Astrocyte of the spinal cord (primary cell): ENCODE data around the gene FCN3.
A peak's percentile ranks its signal among the peaks of the same experiment; 100 is the strongest.

ENCODE experiments used
- DNase-seq: peaks from one replicate; pipeline ENCODE4 v3.0.0; 2011; ENCODE audit warnings: low read depth, low spot score
- H3K4me3 ChIP-seq: 2 replicates; pipeline ENCODE4 v1.5.1; 2011; ENCODE audit warnings: low read depth, mild to moderate bottlenecking, low read length, moderate library complexity
- in situ Hi-C: cut with HindIII; loops from 2 replicates; pipeline ENCODE4 v1.10.0; 2017; ENCODE audit warnings: low sequenced_read_pairs
- TF ChIP-seq, protein P1 (sequence below): IDR thresholded peaks from 2 replicates; pipeline ENCODE4 v1.5.1; 2012; ENCODE audit warnings: low read depth, mild to moderate bottlenecking, low read length, inconsistent platforms

Gene FCN3

DNA sequence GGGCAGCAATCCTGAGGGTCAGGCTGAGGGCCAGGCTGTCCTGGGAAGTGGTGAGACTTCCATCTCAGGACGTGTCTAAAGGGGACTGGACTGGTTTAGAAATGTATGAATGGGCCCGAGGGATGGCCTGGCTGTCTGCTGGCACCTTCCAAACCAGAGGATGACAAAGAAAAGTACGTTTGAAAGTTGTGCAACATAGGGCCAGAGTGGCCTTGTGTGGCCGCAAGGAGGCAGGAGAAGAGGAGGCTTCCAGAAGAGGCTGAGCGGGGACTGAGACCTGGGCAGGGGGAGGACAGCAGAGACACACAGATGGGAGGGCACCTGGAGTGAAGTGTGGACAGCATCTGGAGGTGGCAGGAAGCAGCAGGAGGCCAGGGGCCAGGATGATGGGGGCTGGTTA, 35.4 kb downstream of the FCN3 start:
- H3K4me3 ChIP-seq: no peak overlapping the region
- in situ Hi-C loops: no loop called here
- DNase-seq: no peak
- TF ChIP-seq, protein P1, sequence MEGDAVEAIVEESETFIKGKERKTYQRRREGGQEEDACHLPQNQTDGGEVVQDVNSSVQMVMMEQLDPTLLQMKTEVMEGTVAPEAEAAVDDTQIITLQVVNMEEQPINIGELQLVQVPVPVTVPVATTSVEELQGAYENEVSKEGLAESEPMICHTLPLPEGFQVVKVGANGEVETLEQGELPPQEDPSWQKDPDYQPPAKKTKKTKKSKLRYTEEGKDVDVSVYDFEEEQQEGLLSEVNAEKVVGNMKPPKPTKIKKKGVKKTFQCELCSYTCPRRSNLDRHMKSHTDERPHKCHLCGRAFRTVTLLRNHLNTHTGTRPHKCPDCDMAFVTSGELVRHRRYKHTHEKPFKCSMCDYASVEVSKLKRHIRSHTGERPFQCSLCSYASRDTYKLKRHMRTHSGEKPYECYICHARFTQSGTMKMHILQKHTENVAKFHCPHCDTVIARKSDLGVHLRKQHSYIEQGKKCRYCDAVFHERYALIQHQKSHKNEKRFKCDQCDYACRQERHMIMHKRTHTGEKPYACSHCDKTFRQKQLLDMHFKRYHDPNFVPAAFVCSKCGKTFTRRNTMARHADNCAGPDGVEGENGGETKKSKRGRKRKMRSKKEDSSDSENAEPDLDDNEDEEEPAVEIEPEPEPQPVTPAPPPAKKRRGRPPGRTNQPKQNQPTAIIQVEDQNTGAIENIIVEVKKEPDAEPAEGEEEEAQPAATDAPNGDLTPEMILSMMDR: no peak

DNA sequence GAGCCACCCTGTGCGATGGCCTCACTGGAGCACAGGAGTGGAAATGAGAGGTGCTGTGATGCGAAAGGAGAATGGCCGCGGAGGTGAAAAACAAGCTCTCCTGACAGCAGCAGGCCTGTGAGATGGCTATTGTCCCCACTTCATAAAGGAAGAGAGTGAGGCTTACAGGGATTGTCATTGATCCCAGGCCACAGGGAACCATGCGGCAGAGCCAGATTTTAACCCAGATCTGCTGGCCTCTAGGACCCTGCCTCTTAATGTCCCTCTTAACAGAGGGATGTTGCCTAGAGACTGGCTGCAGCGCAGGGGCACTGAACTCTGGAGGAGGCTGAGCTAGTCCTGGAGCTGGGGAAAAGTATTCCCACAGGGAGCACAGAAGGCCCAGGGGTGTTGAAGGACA, 35.9 kb downstream of the FCN3 start:
- in situ Hi-C loops: no loop called here

DNA sequence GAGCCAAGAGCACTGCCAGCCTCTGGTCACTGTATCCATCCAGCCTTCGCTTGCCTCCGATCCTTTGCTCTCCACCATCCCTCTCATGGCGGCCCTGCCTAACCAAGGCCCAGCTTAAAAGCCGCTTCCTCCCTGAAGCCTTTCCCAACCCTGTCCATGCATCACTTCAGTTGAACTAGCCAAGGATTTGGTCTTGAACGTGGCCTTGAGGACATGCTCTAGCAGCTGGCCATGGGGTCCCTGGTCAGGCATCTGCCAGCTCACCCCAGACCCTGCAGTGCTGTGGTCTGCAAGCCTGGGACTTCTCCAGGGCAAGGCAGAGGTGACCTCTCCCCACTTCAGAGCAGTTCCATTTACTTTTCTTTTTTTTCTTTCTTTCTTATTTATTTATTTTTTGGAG, 37.9 kb downstream of the FCN3 start:
- TF ChIP-seq, protein P1: no peak
- DNase-seq: no peak
- no peak overlapping the region for H3K4me3 ChIP-seq
- in situ Hi-C loops: no loop called here

More for the DNA sequence above, 35.9 kb downstream of the FCN3 start:
- DNase-seq: no peak
- H3K4me3 ChIP-seq: no peak overlapping the region
- TF ChIP-seq, protein P1: no peak

DNA sequence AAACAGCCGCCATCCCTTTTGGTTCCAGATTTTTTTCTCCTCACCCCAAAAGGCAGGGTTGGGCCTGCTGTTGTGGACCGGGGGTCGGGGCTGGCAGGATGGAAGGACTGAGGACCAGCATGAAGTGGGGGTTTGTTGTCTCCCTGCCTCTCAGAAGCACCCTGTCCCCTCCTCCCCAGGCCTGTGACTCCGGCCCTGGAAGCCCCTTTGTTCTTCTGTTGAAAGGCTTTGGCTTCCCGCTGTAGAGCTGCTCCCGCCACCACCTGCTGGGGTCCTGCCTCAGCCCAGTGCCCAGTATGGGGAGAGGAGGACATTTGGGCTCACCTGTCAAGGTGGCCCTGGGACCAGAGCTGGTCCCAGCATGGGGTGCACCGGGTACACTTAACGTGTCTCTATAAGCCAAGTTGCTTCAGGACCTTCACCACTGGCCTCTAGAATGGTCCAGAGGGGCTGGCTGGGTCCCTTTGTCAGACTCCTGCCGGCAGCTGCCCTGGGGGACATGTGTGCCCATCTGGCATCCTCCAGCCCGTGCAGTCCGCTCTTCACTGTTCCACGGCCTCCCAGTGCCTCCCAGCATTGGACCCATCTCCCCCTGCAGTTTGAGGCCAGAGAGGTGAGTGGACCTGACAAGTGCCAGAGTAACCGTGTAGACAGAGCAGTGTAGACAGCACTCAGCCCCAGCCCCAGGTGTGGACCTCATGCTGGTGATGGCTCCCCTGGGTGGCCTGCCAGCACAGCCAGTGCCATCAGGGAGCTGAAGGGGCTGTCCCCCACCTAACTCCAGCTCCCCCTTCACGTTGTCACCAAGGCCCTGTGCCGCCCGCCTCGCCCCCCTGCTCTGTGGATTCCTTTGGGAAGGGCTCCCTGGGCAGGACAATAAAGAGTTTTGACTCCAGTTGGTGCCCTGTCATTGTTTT, 38.9 kb downstream of the FCN3 start:
- TF ChIP-seq, protein P1: no peak
- no peak for DNase-seq
- in situ Hi-C loops: no loop called here
- no peak overlapping the region for H3K4me3 ChIP-seq

DNA sequence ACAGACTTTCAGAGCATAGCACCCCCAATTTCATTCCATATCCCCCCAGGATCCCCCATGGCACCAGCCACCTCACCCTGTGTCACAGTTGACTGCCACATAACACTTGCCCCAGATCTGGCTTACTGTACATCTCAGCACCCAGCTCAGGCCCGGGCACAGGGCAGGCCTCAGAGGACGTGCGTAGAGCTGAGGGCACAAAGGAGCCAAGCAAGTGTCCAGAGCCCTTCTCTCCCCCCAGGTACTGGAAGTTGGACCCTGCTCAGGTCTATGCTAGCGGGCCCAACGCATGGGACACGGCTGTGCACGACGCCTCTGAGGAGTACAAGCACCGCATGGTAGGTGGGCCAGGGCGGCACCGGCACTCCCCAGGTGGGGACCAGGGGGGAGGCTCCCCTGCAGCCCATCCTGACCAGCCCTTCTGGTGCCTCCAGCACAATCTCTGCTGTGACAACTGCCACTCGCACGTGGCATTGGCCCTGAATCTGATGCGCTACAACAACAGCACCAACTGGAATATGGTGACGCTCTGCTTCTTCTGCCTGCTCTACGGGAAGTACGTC, 40.8 kb downstream of the FCN3 start:
- DNase-seq: no peak
- H3K4me3 ChIP-seq: no peak overlapping the region
- TF ChIP-seq, protein P1: no peak
- in situ Hi-C loops: no loop called here

DNA sequence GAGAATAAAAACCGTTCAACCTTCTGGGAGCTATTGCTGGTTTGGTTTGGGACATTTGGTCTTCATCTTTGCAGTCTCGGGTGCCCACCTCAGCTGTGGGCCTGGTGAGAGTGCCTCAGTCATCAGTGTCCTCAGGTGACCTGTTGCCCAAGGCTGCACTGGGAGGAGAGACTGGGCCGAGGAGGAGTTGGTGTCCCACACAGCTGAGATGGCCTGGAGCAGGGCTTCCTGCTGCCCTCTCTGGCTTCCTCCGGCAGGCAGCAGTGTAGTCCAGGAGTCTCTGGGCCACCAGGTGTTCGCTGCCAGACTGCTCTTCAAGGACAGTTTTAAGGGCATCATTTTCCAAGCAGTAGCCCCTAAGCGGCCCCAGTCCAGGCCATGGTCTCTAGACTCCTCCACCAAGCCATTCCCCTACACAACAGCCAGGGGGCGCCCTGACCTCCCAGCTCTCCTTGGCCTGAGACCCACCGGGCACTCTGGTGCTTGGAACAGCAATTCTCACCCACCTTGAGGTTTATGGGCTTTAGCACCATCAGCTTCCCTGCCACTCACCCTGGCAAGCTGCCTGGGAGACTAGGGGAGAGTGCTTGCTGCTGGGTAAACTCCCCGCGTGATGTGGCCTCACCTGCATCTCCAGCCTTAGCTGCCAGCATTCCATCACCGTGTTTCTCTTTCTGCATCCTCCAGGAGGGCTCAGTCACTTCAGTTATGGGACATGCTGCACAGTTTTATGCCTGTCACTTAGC, 41.9 kb downstream of the FCN3 start:
- H3K4me3 ChIP-seq: no peak overlapping the region
- DNase-seq: peak; percentile 9
- in situ Hi-C loops: no loop called here
- TF ChIP-seq, protein P1: peak; percentile 92
